ENCODE data around the gene EGR4. TPM values are rescaled to one million over a fixed set of nuclear protein-coding genes. Genes with fewer than 3 reads are reported as not detected.

EGR4 gene
- total RNA-seq, 4 donors from 2014 or later = not detected

DNA sequence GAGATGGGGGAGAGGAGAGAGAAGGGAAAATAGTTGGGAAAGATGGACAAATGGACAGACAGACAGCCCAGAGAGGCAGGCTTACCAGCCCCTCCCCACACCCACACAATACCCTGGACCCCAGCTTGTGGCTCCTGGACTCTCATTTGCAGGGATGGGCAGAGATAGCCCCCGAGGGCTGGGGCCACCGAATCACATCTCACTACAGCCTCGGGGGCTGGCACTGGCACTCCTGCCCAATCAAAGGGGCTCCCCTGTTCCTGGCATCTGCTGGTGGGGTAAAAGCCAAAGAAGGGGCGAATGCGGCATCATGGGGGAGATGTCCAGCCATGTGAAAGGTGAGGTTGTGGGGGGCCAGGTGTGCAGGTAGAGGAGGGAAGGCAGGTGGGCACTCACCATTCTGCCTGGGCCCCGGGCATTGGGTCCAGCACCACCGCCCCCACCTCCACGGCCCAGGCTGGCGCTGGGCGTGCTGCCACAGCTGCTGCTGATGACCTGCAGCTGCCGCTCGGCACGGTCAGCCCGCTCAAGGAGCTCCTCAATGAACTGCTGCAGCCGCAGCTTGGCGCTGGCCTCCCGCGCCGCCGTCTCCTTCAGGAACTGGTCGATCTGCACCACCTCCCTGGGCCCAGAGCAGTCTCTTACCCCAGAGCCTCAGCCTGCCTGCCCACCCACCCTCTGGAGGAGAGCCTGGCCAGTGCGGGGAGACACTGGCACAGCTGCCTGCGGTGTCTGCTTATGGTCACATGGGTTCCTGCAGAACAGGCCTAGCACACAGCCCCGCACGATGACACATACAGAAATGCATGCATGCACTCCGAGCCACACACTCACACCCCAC is 27.1 kb downstream of the EGR4 start:
- DNase-seq (ENCODE audit: low spot score in 2 of 2) = no peak
- Histone ChIP-seq H3K27me3 (peaks cover 0 to 48% of the 10 kb centered on the region in 2 donors), H3K36me3 (no peaks in the 10 kb centered on the region), H3K27ac (no peak overlapping the region), H3K4me1 (peaks cover 0 to 8% (median 3%) of the 10 kb centered on the region in 4 donors), H3K9me3 (no peaks in the 10 kb centered on the region), H3K4me3 (no peak overlapping the region)
- TF ChIP-seq EP300 (IDR thresholded peaks at IDR 0.05) (no peak), POLR2A (IDR thresholded peaks at IDR 0.05) (no peak)
- TF ChIP-seq, protein P1, sequence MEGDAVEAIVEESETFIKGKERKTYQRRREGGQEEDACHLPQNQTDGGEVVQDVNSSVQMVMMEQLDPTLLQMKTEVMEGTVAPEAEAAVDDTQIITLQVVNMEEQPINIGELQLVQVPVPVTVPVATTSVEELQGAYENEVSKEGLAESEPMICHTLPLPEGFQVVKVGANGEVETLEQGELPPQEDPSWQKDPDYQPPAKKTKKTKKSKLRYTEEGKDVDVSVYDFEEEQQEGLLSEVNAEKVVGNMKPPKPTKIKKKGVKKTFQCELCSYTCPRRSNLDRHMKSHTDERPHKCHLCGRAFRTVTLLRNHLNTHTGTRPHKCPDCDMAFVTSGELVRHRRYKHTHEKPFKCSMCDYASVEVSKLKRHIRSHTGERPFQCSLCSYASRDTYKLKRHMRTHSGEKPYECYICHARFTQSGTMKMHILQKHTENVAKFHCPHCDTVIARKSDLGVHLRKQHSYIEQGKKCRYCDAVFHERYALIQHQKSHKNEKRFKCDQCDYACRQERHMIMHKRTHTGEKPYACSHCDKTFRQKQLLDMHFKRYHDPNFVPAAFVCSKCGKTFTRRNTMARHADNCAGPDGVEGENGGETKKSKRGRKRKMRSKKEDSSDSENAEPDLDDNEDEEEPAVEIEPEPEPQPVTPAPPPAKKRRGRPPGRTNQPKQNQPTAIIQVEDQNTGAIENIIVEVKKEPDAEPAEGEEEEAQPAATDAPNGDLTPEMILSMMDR (IDR thresholded peaks at IDR 0.05) = no peak
- WGBS, 2 donors = 82 to 88% methylated on average over 16 to 26 of the region's 26 CpGs

DNA sequence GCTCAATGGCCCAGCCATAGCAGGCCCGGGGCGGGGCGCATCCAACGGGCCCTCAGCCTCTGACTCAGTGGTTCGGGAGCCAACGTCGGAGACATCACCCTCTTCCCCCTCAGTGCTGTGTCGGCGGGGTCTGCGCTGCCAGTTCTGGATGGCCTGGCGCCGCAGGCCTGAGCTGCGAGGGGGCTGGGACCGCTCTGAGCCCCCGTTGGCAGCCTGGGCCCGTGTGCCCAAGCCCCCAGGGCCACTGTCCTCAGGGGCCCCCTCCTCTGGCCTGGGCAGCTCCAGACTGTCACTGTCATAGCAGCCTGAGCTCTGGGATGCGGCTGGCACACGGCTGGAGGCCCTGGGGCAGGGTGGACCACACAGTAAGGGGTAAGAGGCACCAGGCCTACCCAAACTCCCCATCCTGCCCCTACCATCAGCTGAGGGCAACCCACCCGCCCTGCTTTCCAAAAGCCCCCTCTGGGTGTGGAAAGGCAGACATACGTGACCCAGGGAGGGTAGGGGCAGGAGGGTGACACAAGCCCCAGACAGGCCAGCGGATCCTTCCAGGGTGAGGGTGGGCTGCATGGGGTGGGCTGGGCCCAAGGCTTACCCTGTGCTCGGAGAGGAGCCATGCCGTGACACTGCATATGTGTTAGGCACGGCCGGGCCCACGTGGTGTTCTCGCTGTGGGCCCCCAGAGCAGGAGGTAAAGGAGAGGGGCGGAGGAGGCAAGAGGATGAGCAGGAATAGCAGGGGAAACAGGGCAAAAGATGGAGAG is 27.9 kb downstream of the EGR4 start:
- Histone ChIP-seq H3K27me3 (peaks cover 0 to 40% of the 10 kb centered on the region in 2 donors), H3K27ac (no peak overlapping the region), H3K4me1 (peaks cover 0 to 8% (median 3%) of the 10 kb centered on the region in 4 donors), H3K4me3 (no peak overlapping the region), H3K36me3 (no peaks in the 10 kb centered on the region), H3K9me3 (no peaks in the 10 kb centered on the region)
- 83 to 88% methylated on average over 13 to 27 of the region's 28 CpGs for WGBS, 2 donors
- TF ChIP-seq POLR2A (IDR thresholded peaks at IDR 0.05) = no peak
- TF ChIP-seq, protein P1 (IDR thresholded peaks at IDR 0.05) = no peak
- TF ChIP-seq EP300 (IDR thresholded peaks at IDR 0.05) = no peak
- no peak for DNase-seq (ENCODE audit: low spot score in 2 of 2)

DNA sequence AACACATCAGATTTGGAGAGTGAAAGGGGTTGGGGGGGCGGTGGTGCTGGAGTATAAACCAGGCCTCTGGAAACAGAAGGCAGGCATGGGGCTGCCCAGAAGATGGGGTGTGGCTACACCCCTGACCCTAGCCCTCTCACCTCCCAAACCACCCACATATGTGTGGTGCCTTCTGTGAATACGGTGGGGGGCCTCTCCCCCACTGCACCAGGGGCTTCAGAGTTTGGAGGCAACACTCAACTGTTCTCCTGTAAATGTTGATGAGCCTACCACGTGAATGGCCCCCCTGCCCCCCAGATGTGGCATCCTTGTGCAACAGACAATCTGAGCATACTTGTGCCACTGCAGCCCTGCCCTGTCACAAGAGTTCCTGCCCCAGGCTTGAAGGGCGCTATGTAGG is 28.6 kb downstream of the EGR4 start:
- no peaks in the 10 kb centered on the region for H3K36me3 ChIP-seq
- DNase-seq (ENCODE audit: low spot score in 2 of 2) = no peak
- no peak overlapping the region for H3K4me3 ChIP-seq
- H3K4me1 ChIP-seq = peaks cover 0 to 8% (median 3%) of the 10 kb centered on the region in 4 donors
- peaks cover 0 to 33% of the 10 kb centered on the region in 2 donors for H3K27me3 ChIP-seq
- 65 to 82% methylated on average over 4 of the region's 4 CpGs for WGBS, 2 donors
- H3K9me3 ChIP-seq = no peaks in the 10 kb centered on the region
- TF ChIP-seq POLR2A (IDR thresholded peaks at IDR 0.05) (no peak), EP300 (IDR thresholded peaks at IDR 0.05) (no peak)
- TF ChIP-seq, protein P1 (IDR thresholded peaks at IDR 0.05) = no peak
- H3K27ac ChIP-seq = no peak overlapping the region

DNA sequence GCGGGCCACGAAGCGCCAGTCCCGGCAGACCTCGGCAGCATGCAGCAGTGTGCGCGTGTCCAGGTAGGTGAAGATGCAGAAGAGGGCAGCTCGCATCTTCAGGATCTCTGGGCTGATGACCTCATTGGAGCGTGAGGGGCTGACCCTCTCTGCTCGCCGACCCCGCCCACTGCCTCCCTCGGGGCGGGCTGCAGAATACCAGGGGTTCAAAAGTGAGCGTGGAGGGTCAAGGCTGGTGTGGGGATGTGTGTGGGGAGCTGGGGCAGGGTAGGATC is 29.1 kb downstream of the EGR4 start:
- TF ChIP-seq POLR2A (IDR thresholded peaks at IDR 0.05) = no peak
- TF ChIP-seq EP300 (IDR thresholded peaks at IDR 0.05) = no peak
- TF ChIP-seq, protein P1 (IDR thresholded peaks at IDR 0.05) = no peak
- Histone ChIP-seq H3K27me3 (peaks cover 0 to 30% of the 10 kb centered on the region in 2 donors), H3K9me3 (no peaks in the 10 kb centered on the region), H3K4me3 (no peak overlapping the region), H3K27ac (no peak overlapping the region), H3K36me3 (no peaks in the 10 kb centered on the region), H3K4me1 (peaks cover 0 to 8% (median 3%) of the 10 kb centered on the region in 4 donors)
- 79 to 88% methylated on average over 10 to 12 of the region's 15 CpGs for WGBS, 2 donors
- DNase-seq (ENCODE audit: low spot score in 2 of 2) = no peak

All from tibial nerve (tissue), 4 donors.